HEK293T (cell line): ENCODE data around the gene NRXN2.

ENCODE experiments used
- ARNT ChIP-seq: fragments of 450-650 bp; IDR thresholded peaks from 2 replicates; pipeline ENCODE4 v1.6.1; 2017; ENCODE audit warnings: mild to moderate bottlenecking
- BHLHE40 ChIP-seq: fragments of 450-650 bp; IDR thresholded peaks from 2 replicates; pipeline ENCODE4 v1.6.1; 2016; ENCODE audit warnings: mild to moderate bottlenecking, moderate library complexity, borderline replicate concordance
- ELF4 ChIP-seq: fragments of 450-650 bp; IDR thresholded peaks from 2 replicates; pipeline ENCODE4 v1.6.1; 2017; ENCODE audit warnings: antibody characterized with exemption
- FOXA1 ChIP-seq: fragments of 450-650 bp; IDR thresholded peaks from 2 replicates; pipeline ENCODE4 v1.6.1; 2016; ENCODE audit warnings: mild to moderate bottlenecking
- FOXK2 ChIP-seq: fragments of 450-650 bp; IDR thresholded peaks from 2 replicates; pipeline ENCODE4 v1.6.1; 2016; ENCODE audit warnings: mild to moderate bottlenecking
- FOXM1 ChIP-seq: fragments of 450-650 bp; IDR thresholded peaks from 2 replicates; pipeline ENCODE4 v1.6.1; 2017; ENCODE audit warnings: mild to moderate bottlenecking, borderline replicate concordance
- HDGF ChIP-seq: fragments of 450-650 bp; IDR thresholded peaks from 2 replicates; pipeline ENCODE4 v1.6.1; 2017; ENCODE audit warnings: antibody characterized with exemption, borderline replicate concordance
- L3MBTL2 ChIP-seq: fragments of 450-650 bp; conservative IDR thresholded peaks from 2 replicates; pipeline ENCODE4 v1.6.1; 2016; ENCODE audit warnings: mild to moderate bottlenecking
- NFRKB ChIP-seq: fragments of 450-650 bp; IDR thresholded peaks from 2 replicates; pipeline ENCODE4 v1.6.1; 2016; ENCODE audit warnings: mild to moderate bottlenecking, moderate library complexity
- SP1 ChIP-seq: fragments of 450-650 bp; IDR thresholded peaks from 2 replicates; pipeline ENCODE4 v1.6.1; 2017
- SUZ12 ChIP-seq: fragments of 450-650 bp; IDR thresholded peaks from 2 replicates; pipeline ENCODE4 v1.6.1; 2016; ENCODE audit warnings: mild to moderate bottlenecking
- TARDBP ChIP-seq: fragments of 450-650 bp; IDR thresholded peaks from 2 replicates; pipeline ENCODE4 v1.6.1; 2016
- ZNF384 ChIP-seq: fragments of 450-650 bp; IDR thresholded peaks from 2 replicates; pipeline ENCODE4 v1.6.1; 2016
- TF ChIP-seq, protein P1 (sequence below): fragments of 450-650 bp; IDR thresholded peaks from 2 replicates; pipeline ENCODE4 v1.6.1; 2016

DNA sequence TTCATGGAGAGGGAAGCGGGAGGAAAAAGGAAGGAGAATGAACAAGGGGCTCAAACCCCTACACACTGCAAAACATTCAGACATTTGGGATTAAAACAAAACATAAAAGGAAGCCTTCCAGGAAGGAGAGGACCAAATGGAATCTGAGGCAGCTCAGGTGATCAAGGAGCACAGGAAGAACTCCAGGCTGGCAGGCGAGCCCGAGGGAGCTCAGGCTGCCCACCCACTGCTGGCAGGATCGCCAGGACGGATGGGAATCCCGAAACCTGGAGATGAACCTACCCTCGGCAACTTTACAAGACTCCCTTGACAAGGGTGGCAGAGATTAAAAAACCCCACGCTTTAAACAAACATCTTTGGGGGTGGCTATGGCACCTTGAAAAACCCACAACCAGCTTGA is 41.8 kb upstream of the NRXN2 start:
- TF ChIP-seq ARNT: no peak
- TF ChIP-seq, protein P1, sequence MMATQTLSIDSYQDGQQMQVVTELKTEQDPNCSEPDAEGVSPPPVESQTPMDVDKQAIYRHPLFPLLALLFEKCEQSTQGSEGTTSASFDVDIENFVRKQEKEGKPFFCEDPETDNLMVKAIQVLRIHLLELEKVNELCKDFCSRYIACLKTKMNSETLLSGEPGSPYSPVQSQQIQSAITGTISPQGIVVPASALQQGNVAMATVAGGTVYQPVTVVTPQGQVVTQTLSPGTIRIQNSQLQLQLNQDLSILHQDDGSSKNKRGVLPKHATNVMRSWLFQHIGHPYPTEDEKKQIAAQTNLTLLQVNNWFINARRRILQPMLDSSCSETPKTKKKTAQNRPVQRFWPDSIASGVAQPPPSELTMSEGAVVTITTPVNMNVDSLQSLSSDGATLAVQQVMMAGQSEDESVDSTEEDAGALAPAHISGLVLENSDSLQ: no peak
- TF ChIP-seq ELF4: no peak
- no peak for TF ChIP-seq NFRKB
- TF ChIP-seq HDGF: no peak
- no peak for TF ChIP-seq SUZ12
- TF ChIP-seq SP1: no peak
- no peak for TF ChIP-seq FOXK2
- TF ChIP-seq FOXA1: no peak
- no peak for TF ChIP-seq BHLHE40
- no peak for TF ChIP-seq L3MBTL2
- TF ChIP-seq FOXM1: no peak
- no peak for TF ChIP-seq ZNF384
- TF ChIP-seq TARDBP: no peak
